GM21576 (cell line): ENCODE data around the gene PTPRG.

Source experiments
- ATAC-seq: cut with Tn5 transposase; IDR thresholded peaks from one replicate; pipeline ENCODE4 v1.9.1; 2021; ENCODE audit warnings: mild to moderate bottlenecking, moderate library complexity; ENCODE audit not compliant: unreplicated experiment

The PTPRG gene

GRCh38 chr3:61910732-61911131 lies 349.4 kb downstream of the PTPRG start:
- ATAC-seq, result no peak

GRCh38 chr3:61912158-61912557 lies 350.8 kb downstream of the PTPRG start:
- ATAC-seq, result no peak

GRCh38 chr3:61913701-61914100 lies 352.3 kb downstream of the PTPRG start:
- no peak for ATAC-seq

- no peak for ATAC-seq
Measured at GRCh38 chr3:61914276-61914675, 352.9 kb downstream of the PTPRG start.

GRCh38 chr3:61915296-61915695 lies 353.9 kb downstream of the PTPRG start:
- ATAC-seq, result no peak

GRCh38 chr3:61919371-61919770 lies 358.0 kb downstream of the PTPRG start:
- ATAC-seq, result no peak

GRCh38 chr3:61922118-61922517 lies 360.7 kb downstream of the PTPRG start:
- no peak for ATAC-seq

- no peak for ATAC-seq
Measured at GRCh38 chr3:61924090-61924735, 362.8 kb downstream of the PTPRG start.

- no peak for ATAC-seq
Measured at GRCh38 chr3:61924991-61925390, 363.6 kb downstream of the PTPRG start.

- ATAC-seq, result no peak
Measured at GRCh38 chr3:61925721-61926120, 364.4 kb downstream of the PTPRG start.

GRCh38 chr3:61926923-61927322 lies 365.6 kb downstream of the PTPRG start:
- ATAC-seq, result no peak

GRCh38 chr3:61927332-61927731 lies 366.0 kb downstream of the PTPRG start:
- no peak for ATAC-seq

GRCh38 chr3:61928039-61928438 lies 366.7 kb downstream of the PTPRG start:
- no peak for ATAC-seq

GRCh38 chr3:61928776-61929314 lies 367.5 kb downstream of the PTPRG start:
- ATAC-seq, result no peak

GRCh38 chr3:61929617-61930016 lies 368.2 kb downstream of the PTPRG start:
- ATAC-seq, result no peak

- ATAC-seq, result no peak
Measured at GRCh38 chr3:61932499-61932898, 371.1 kb downstream of the PTPRG start.

- no peak for ATAC-seq
Measured at GRCh38 chr3:61933798-61934504, 372.6 kb downstream of the PTPRG start.

GRCh38 chr3:61934505-61934871 lies 373.1 kb downstream of the PTPRG start:
- no peak for ATAC-seq

- no peak for ATAC-seq
Measured at GRCh38 chr3:61935814-61936213, 374.4 kb downstream of the PTPRG start.

GRCh38 chr3:61936344-61936937 lies 375.1 kb downstream of the PTPRG start:
- no peak for ATAC-seq

- ATAC-seq, result no peak
Measured at GRCh38 chr3:61937477-61937876, 376.1 kb downstream of the PTPRG start.
